Fibroblast of skin of right quadriceps (primary cell): ENCODE results near the gene CORO6.
A peak's percentile ranks its signal among the peaks of the same experiment; 100 is the strongest.

Source experiments
- DNase-seq: peaks from one replicate; pipeline ENCODE4 v3.0.0-alpha.2; 2013

The CORO6 gene

GRCh38 chr17:29612404-29613280, 10.1 kb downstream of the CORO6 start:
- no peak for DNase-seq

GRCh38 chr17:29612094-29612403, 10.7 kb downstream of the CORO6 start:
- no peak for DNase-seq

DNA sequence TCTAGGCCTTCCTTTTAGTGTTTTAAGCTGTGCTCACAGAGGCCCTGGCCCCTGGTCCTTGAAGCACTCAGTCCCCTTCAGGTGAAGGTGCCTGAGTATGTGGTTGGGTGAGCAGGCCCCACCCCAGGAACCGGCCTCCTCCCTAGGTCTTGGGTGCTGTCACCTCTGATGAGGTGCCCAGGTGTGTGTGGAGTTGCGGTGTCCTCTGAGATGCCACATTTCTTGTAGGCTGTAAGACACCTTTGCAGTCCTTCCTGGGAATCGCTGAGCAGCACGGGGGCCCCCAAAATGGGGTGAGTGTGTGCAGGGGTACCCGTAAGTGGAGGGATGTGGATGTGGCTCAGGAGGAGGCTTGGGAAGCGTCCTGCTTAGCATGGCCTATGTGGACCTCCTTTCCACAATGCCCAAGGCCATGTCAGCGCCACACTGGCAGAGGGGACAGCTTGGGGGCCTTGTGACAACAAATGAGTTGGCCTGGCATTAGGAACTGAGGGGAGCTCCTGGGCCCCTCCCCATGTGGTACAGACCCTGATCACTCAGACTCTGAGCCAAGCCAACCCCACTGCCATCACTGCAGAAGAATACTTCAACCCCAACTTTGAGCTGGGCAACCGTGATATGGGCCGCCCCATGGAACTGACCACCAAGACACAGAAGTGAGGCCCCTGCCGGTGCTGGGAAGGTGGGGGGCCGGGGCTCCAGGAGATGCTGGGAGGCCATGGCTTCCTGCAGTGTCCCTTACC, 11.2 kb downstream of the CORO6 start:
- DNase-seq: no peak

DNA sequence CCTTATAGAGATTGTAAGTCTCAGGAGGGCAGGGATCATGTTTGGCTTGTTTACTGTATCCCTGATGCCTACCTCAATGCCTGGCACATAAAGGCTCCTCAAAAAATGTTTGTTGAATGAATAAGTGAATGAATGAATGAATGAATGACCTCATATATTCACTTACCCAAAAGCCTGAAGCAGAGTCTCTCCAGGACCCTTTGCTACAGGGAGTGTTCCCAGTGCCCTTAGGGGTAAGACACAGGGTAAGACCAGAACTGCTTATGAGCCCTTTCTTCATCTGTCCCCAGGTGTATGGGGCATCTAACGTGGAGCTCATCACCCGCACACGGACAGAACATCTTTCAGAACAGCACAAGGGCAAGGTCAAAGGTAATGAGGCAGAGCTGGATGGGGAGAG, 12.3 kb downstream of the CORO6 start:
- DNase-seq: no peak

GRCh38 chr17:29608986-29609385, 13.7 kb downstream of the CORO6 start:
- DNase-seq: no peak

DNA sequence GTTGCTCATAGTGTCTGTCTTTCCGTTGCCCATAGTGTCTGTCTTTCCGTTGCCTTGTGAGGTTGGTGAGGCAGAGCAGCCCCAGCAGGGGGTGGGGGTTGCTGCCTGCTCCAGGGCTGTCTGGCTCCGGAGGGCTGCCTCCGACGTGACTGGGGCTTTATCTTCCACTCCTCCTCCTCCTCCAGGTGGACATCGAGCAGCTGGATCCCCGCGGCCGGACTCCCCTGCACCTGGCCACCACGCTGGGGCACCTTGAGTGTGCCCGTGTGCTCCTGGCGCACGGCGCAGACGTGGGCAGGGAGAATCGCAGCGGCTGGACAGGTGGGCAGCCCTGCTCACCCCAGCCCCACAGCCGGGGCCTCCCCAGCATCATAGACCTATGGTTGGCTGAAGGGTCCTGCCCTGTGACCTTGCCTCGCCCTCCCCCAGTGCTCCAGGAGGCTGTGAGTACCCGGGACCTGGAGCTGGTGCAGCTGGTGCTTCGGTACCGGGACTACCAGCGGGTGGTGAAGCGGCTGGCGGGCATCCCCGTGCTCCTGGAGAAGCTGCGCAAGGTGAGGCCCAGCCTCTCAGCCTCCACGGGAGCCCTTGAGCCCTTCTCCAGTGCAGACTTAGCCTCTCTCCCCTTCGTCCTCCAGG, 15.0 kb downstream of the CORO6 start:
- DNase-seq: no peak

GRCh38 chr17:29603109-29603674, 19.5 kb downstream of the CORO6 start:
- no peak for DNase-seq

- no peak for DNase-seq
These were observed 25.1 kb downstream of the CORO6 start for GRCh38 chr17:29597361-29598172.

- no peak for DNase-seq
These were observed 25.9 kb downstream of the CORO6 start for GRCh38 chr17:29596811-29597210.

DNA sequence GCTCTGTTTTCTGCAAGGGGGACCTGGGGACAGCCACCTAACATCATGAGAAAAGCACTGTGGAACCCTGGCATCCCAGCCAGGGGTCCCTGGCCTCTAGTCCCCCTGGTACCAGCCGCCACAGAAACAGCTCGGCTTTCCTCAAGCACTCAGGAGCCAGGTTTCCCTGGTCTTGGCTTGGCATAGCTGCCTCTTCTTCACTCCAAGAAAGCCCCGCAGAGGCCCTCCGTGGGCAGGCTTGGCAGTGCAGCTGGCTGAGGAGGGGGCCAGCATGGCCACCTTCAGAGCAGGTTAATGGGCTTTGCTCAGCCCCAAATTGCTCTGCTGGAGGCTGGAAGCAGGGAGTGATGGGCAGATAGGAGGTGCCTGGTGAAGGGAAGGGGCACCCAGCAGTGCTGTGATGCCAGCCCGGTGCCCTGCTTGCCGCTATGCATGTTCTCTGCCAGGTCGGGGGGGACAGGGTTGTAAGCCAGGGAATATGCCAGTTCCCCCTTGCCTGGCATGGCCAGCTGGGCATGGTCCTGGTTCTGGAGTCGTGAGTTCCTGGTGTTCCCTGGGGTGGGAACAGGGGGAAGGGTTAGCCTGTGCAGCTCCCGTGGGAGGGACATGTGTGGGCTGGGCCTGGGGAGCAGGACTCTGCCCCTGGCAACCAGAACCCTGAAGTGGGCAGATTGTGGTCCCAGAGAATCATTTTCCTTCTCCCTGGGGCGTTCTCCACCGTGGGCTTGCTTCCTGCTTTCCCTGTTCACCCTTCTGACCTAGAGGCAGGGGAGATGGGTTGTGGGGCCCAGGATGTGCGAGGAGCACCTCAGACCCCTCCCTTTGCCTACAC, 26.6 kb downstream of the CORO6 start:
- DNase-seq: no peak

DNA sequence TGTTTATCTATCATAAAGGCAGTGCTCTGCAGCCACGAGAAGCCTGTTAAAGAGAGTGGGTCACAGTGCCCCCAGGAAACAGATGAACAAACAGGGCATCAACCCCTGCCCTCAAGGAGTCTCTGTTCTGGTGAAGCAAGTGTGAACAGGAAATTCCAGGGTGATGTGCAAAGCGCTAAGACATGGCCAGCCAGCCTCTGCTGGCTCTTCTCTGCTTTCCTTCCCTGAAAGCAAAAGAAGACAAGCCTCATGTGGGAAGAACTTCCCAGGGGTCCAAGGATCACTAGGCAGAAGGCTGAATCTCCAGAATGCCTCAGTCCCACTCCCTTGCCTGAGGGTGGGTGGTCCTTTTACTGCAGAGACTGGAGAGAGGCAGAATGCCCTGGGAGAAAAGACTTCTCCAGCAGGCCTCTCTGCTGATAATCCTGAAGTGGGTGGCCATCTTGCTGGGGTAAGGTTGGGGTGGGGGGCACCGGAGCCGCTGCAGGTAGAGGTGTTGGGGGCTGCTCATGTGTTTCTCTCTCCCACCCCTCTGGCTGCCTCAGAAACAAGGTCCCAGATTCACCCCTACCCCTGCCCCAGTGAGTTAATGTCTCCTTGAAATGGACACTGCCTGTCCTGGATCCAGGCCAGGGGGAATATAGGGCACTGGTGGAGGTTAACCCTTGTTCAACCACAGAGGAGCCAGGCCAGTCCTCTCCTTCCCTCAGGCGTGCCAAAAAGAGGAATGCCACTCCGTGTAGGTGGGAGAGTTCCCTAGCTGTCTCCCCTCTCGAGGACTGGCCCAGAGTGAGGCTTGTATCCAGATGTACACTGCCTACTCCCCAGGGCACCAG, 27.4 kb downstream of the CORO6 start:
- peak; percentile 44 for DNase-seq

DNA sequence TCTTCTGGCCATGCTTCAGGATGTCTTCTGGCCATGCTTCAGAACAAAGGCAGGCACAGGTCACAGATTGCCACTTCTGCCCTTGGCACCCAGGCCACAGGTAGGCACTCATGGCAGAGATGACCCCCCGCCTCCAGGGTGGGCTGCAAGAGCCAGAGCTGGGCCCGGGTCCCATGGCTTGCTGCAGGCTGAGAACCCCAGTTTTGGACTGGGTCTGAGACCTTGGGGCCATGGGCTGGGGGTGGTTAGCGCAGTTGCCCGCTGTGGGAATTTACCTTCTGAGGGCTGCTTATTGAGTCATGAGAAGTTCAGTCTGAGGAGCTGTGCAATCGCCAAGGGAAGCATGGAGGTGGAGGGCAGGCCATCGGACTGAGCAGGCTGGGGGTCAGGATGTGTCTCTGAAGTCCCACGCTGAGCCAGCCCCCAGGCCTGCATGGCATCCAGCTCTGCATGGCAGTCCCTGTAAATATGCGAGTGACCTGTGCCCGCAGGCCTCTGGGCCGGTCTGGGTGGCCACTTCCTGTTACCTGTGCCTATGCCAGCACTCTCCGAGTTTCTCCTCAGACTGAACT, 28.1 kb downstream of the CORO6 start:
- no peak for DNase-seq

DNA sequence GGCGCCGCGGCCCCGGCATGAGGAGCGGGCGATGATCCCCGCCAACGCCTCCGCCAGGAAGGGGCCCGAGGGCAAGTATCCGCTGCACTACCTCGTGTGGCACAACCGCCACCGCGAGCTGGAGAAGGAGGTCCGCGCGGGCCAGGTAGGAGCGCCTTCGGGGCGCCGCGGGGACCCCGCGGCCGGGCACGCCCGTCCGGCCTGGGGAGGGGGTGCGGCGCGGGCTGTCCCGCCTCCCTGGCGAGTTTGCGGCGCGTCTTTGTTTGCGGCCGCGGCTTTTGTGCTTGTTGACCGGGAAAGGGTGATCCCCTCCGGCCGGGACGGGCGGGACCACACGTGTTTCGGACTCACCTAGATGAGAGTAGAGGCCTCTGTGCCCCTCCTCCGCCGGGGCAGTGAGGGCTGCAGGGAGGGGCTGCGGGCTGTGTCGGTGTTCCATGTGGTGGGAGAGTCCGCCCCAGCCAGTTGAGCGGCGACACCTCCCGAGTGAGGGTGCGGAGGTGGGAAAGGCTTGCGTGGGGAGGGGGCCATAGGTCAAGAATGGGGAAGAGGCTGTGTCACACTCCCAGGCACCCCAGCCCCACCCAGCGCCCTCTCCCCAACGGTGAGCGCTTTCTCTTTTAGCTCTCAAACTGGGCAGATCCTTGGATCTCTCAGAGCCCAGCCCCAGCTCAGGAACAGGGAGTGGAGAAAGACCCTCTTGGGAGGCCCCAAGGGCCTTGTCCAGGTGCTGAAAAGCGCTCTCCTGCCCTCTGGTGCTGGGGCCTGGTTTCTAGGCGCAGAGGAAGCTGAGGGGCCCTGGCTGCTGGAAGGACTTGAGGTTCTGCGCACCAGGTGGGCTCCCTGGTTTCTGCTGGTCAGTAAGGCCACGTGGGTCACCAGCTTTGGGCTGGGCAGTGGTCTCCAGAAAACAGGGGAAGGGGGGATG, 28.9 kb downstream of the CORO6 start:
- DNase-seq: no peak

- DNase-seq: no peak
These were observed 29.7 kb downstream of the CORO6 start, which contains the start of gene ANKRD13B for GRCh38 chr17:29592850-29593551. ANKRD13B (plus strand) TSS chr17:29593132; CDS start chr17:29593622, 490 bp downstream.

- peak; percentile 80 for DNase-seq
These were observed 30.7 kb downstream of the CORO6 start for GRCh38 chr17:29591737-29592608.

DNA sequence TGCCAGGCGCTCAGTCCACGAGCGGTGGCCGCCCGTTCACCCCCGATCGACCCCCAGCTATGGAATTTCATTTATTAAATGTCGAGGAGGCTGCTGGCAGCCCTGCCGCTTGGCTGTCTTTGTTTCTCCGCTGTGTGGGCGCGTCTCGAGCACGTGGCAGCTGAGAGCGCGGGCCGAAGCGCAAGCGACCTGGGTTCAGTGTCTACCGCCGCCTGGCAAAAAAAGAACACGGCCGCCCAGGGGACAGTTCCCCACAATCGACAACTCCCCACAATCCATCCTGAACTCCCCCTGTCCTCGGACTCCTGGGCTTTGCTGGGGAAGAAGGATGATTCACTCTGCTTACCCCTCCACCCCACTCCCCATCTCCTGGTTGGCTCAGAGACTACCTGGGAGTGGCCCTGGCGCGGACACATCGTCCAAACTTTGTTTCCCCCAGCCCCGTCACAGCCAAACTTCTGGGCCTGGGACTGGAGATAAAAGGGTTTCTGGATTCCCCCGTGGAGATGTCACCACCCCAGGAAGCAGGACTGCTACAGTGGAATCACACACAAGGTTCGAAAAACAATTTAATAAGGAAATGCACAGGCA, 31.5 kb downstream of the CORO6 start:
- DNase-seq: peak; percentile 81
